Thymus (tissue), 11 donors: ENCODE measurements around the gene DMKN. TPM values are rescaled to one million over a fixed set of nuclear protein-coding genes. Genes with fewer than 3 reads are reported as not detected.

ENCODE experiments used
- DNase-seq, 9 donors: peaks; one replicate each; pipeline ENCODE4 v3.0.0-alpha.2; 2013; ENCODE audit warnings: low spot score in 9 of 9, low read depth in 6 of 9, missing footprints in 1 of 9
- H3K27ac ChIP-seq, 2 donors: one replicate each; pipeline ENCODE4 v1.5.1; 2013; ENCODE audit warnings: control low read depth in 1 of 2, low read depth in 1 of 2, low read length in 1 of 2, mild to moderate bottlenecking in 1 of 2, moderate library complexity in 1 of 2
- H3K27me3 ChIP-seq, 2 donors: one replicate each; pipeline ENCODE4 v1.5.1; 2013; ENCODE audit warnings: low read length in 1 of 2; ENCODE audit not compliant: control insufficient read depth in 2 of 2, insufficient read depth in 1 of 2
- H3K36me3 ChIP-seq, 2 donors: one replicate each; pipeline ENCODE4 v1.5.1; 2013; ENCODE audit warnings: low read length in 1 of 2, mild to moderate bottlenecking in 1 of 2, moderate library complexity in 1 of 2; ENCODE audit not compliant: control insufficient read depth in 2 of 2, insufficient read depth in 2 of 2
- H3K4me1 ChIP-seq, 2 donors: one replicate each; pipeline ENCODE4 v1.5.1; 2013; ENCODE audit warnings: low read length in 2 of 2; ENCODE audit not compliant: control insufficient read depth in 2 of 2, insufficient read depth in 2 of 2
- H3K4me3 ChIP-seq, 2 donors: one replicate each; pipeline ENCODE4 v1.5.1; 2013; ENCODE audit warnings: low read length in 2 of 2, control low read depth in 1 of 2, mild to moderate bottlenecking in 1 of 2
- H3K9me3 ChIP-seq, 2 donors: one replicate each; pipeline ENCODE4 v1.5.1; 2013; ENCODE audit warnings: low read length in 1 of 2, mild to moderate bottlenecking in 1 of 2; ENCODE audit not compliant: control insufficient read depth in 2 of 2, insufficient read depth in 1 of 2
- WGBS: extraction: QIAGEN DNeasy Blood & Tissue Kit; methylation state at CpG from one replicate; pipeline ENCODE4 v1.1.7; 2013; 5-methylcytosine and 5-hydroxymethylcytosine counted together
- polyA plus RNA-seq: library from polyadenylated mRNA; stranded (reverse); fragments of 200-250 nt; gene quantifications from one replicate; pipeline ENCODE4 v1.2.3, GENCODE V29; 2013
- total RNA-seq: library from RNA; stranded (reverse); fragments of 120-200 nt; gene quantifications from one replicate; pipeline ENCODE4 v1.2.4, GENCODE V29; 2013
- donor health status: healthy.

Gene DMKN
- total and polyA plus RNA-seq, 2 donors = 23.2 to 175 TPM

GRCh38 chr19:35558400-35559280 lies 45.2 kb upstream of the DMKN start:
- Histone ChIP-seq H3K27ac (no peak overlapping the region), H3K4me3 (no peak overlapping the region), H3K9me3 (peaks cover 0 to 7% of the 10 kb centered on the region in 2 donors), H3K36me3 (no peaks in the 10 kb centered on the region), H3K27me3 (peaks cover 11 to 60% of the 10 kb centered on the region in 2 donors), H3K4me1 (peaks cover 2 to 7% of the 10 kb centered on the region in 2 donors)
- no peak for DNase-seq
- WGBS = 44% methylated on average over 53 of the region's 53 CpGs

GRCh38 chr19:35557539-35558399 lies 44.3 kb upstream of the DMKN start:
- Histone ChIP-seq H3K27me3 (peaks cover 11 to 60% of the 10 kb centered on the region in 2 donors), H3K27ac (no peak overlapping the region), H3K4me1 (peaks cover 2 to 7% of the 10 kb centered on the region in 2 donors), H3K4me3 (peak overlapping the region in 1 of 2 donors; percentile 19), H3K36me3 (no peaks in the 10 kb centered on the region), H3K9me3 (peaks cover 0 to 7% of the 10 kb centered on the region in 2 donors)
- whole genome bisulfite sequencing = 8% methylated on average over 60 of the region's 60 CpGs
- peak in 2 of 9 donors; percentile 28 to 41 for DNase-seq

- Histone ChIP-seq H3K4me1 (peaks cover 2 to 7% of the 10 kb centered on the region in 2 donors), H3K9me3 (peaks cover 0 to 7% of the 10 kb centered on the region in 2 donors), H3K36me3 (no peaks in the 10 kb centered on the region), H3K27ac (no peak overlapping the region), H3K4me3 (no peak overlapping the region), H3K27me3 (peaks cover 11 to 58% of the 10 kb centered on the region in 2 donors)
- 93% methylated on average over 16 of the region's 16 CpGs for WGBS
- DNase-seq = no peak
Observed at GRCh38 chr19:35556846-35557538, 43.5 kb upstream of the DMKN start.

GRCh38 chr19:35556025-35556590 lies 42.7 kb upstream of the DMKN start:
- H3K4me1 ChIP-seq = peaks cover 2 to 7% of the 10 kb centered on the region in 2 donors
- H3K27me3 ChIP-seq = peaks cover 11 to 55% of the 10 kb centered on the region in 2 donors
- H3K4me3 ChIP-seq = no peak overlapping the region
- H3K27ac ChIP-seq = no peak overlapping the region
- WGBS = 91% methylated on average over 9 of the region's 9 CpGs
- no peak for DNase-seq
- H3K9me3 ChIP-seq = peaks cover 0 to 7% of the 10 kb centered on the region in 2 donors
- no peaks in the 10 kb centered on the region for H3K36me3 ChIP-seq

- no peak overlapping the region for H3K27ac ChIP-seq
- no peaks in the 10 kb centered on the region for H3K36me3 ChIP-seq
- WGBS = 84% methylated on average over 30 of the region's 30 CpGs
- no peak for DNase-seq
- H3K4me3 ChIP-seq = no peak overlapping the region
- H3K4me1 ChIP-seq = peaks cover 2 to 7% of the 10 kb centered on the region in 2 donors
- H3K9me3 ChIP-seq = peaks cover 0 to 7% of the 10 kb centered on the region in 2 donors
- H3K27me3 ChIP-seq = peaks cover 11 to 50% of the 10 kb centered on the region in 2 donors
Observed at GRCh38 chr19:35555301-35556005, 42.0 kb upstream of the DMKN start.

- Histone ChIP-seq H3K36me3 (no peaks in the 10 kb centered on the region), H3K4me3 (no peak overlapping the region), H3K4me1 (peaks cover 2 to 7% of the 10 kb centered on the region in 2 donors), H3K9me3 (peaks cover 0 to 6% of the 10 kb centered on the region in 2 donors), H3K27me3 (peaks cover 9 to 38% of the 10 kb centered on the region in 2 donors), H3K27ac (no peak overlapping the region)
- DNase-seq = no peak
- WGBS = 85% methylated on average over 5 of the region's 5 CpGs
Observed at GRCh38 chr19:35554076-35554475, 40.6 kb upstream of the DMKN start.

- Histone ChIP-seq H3K27ac (no peak overlapping the region), H3K27me3 (peaks cover 7 to 32% of the 10 kb centered on the region in 2 donors), H3K9me3 (peaks cover 0 to 6% of the 10 kb centered on the region in 2 donors), H3K36me3 (no peaks in the 10 kb centered on the region), H3K4me3 (no peak overlapping the region), H3K4me1 (peaks cover 2 to 5% of the 10 kb centered on the region in 2 donors)
- DNase-seq = no peak
- 83% methylated on average over 14 of the region's 14 CpGs for WGBS
Observed at GRCh38 chr19:35553385-35554000, 40.0 kb upstream of the DMKN start.
